ENCODE data around the gene CLRN3. TPM values are rescaled to one million over a fixed set of nuclear protein-coding genes. Genes with fewer than 3 reads are reported as not detected.

Gene CLRN3
- total RNA-seq, 2 donors from 2014 or later, result 0.26 TPM; not detected in 1

DNA sequence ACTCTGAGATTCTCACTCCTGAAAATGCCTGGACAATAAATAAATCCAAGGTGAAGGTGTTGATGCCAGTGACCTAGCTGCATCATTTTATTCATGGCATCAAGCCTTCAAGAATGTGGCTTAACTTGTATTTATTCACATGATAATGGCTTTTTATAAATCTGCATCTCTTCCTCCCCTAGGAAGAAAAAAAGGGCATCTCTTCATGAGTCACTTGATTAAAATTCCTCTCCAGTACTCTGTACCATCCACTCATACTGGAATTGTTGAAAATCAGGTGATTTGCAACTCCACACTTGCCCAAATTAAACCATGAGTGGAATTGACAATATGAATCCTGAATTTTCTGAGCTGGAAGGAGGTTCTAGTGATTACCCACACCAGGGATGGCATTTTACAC lies 44.3 kb upstream of the CLRN3 start:
- no peaks in the 10 kb centered on the region for H3K27me3 ChIP-seq
- H3K27ac ChIP-seq, result no peak overlapping the region
- DNase-seq, result no peak
- TF ChIP-seq POLR2A (IDR thresholded peaks at IDR 0.05), result no peak
- TF ChIP-seq, protein P1, sequence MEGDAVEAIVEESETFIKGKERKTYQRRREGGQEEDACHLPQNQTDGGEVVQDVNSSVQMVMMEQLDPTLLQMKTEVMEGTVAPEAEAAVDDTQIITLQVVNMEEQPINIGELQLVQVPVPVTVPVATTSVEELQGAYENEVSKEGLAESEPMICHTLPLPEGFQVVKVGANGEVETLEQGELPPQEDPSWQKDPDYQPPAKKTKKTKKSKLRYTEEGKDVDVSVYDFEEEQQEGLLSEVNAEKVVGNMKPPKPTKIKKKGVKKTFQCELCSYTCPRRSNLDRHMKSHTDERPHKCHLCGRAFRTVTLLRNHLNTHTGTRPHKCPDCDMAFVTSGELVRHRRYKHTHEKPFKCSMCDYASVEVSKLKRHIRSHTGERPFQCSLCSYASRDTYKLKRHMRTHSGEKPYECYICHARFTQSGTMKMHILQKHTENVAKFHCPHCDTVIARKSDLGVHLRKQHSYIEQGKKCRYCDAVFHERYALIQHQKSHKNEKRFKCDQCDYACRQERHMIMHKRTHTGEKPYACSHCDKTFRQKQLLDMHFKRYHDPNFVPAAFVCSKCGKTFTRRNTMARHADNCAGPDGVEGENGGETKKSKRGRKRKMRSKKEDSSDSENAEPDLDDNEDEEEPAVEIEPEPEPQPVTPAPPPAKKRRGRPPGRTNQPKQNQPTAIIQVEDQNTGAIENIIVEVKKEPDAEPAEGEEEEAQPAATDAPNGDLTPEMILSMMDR (IDR thresholded peaks at IDR 0.05), result no peak
- intact Hi-C loops (cut with DNase I), result no loop called here
- H3K4me1 ChIP-seq, result no peaks in the 10 kb centered on the region
- ATAC-seq, result no peak
- H3K36me3 ChIP-seq (replicated peaks in 1 of 2; ENCODE audit: insufficient read depth in 1 of 2, low read depth in 2 of 2), result no peaks in the 10 kb centered on the region
- H3K9me3 ChIP-seq, result no peaks in the 10 kb centered on the region
- no peak overlapping the region for H3K4me3 ChIP-seq

DNA sequence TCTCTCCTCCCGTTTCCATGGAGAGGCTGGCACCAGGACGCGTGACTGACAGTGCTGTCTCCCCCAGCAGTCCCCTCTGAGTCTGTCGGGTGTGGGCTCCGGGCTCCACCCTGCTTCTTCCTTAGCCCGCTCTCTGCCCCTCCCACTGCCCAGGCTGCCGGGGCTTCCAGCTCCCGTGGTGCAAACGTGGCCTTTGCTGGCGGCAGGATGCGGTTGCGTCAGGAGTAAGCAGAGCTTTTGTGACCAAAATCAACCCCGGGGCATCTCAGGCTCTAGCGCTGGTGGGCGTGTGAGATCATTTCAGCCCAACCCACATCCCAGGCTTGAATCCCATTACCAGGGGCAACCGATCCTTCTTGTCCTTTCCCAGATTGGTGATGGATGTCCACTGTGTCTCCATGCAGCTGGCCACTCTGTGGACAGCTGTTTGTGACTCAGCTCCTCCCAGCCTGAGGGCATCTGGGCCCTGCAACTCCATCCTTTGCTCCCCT lies 42.4 kb upstream of the CLRN3 start:
- WGBS, 2 donors, result 53 to 64% methylated on average over 5 to 16 of the region's 16 CpGs
- no peak for DNase-seq
- TF ChIP-seq POLR2A (IDR thresholded peaks at IDR 0.05), result no peak
- TF ChIP-seq, protein P1 (IDR thresholded peaks at IDR 0.05), result no peak
- Histone ChIP-seq H3K27me3 (no peaks in the 10 kb centered on the region), H3K4me1 (no peaks in the 10 kb centered on the region), H3K36me3 (replicated peaks in 1 of 2; ENCODE audit: insufficient read depth in 1 of 2, low read depth in 2 of 2) (no peaks in the 10 kb centered on the region), H3K4me3 (no peak overlapping the region), H3K9me3 (no peaks in the 10 kb centered on the region), H3K27ac (no peak overlapping the region)
- intact Hi-C loops (cut with DNase I), result no loop called here
- ATAC-seq, result no peak

DNA sequence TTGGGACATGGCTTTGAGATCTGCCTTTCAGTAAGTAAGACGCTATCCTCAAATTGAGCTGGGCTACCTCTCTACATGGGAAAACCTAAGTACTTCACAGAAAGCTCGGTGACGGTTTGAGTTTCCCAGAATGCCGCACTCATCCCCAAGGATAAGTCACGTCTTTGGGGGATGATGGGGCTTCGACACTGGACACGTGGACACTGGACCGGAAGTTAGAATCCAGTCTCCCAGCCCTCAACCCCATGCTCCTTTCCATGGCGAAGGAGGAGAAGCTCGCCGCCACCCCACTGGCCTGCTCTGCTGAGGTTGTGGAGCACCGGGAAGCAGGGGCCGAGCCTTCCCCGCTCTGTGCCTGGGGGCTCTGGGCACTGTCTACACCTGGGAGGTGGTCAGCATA lies 41.6 kb upstream of the CLRN3 start:
- no peak overlapping the region for H3K27ac ChIP-seq
- H3K4me3 ChIP-seq, result no peak overlapping the region
- ATAC-seq (no peak), DNase-seq (no peak)
- H3K4me1 ChIP-seq, result no peaks in the 10 kb centered on the region
- no peaks in the 10 kb centered on the region for H3K9me3 ChIP-seq
- intact Hi-C loops (cut with DNase I), result no loop called here
- no peak for TF ChIP-seq POLR2A (IDR thresholded peaks at IDR 0.05)
- TF ChIP-seq, protein P1 (IDR thresholded peaks at IDR 0.05), result no peak
- 81 to 84% methylated on average over 14 of the region's 14 CpGs for WGBS, 2 donors
- no peaks in the 10 kb centered on the region for H3K36me3 ChIP-seq (replicated peaks in 1 of 2; ENCODE audit: insufficient read depth in 1 of 2, low read depth in 2 of 2)
- no peaks in the 10 kb centered on the region for H3K27me3 ChIP-seq

- no peak for ATAC-seq
- Histone ChIP-seq H3K9me3 (no peaks in the 10 kb centered on the region), H3K4me3 (no peak overlapping the region), H3K36me3 (replicated peaks in 1 of 2; ENCODE audit: insufficient read depth in 1 of 2, low read depth in 2 of 2) (no peaks in the 10 kb centered on the region), H3K27me3 (no peaks in the 10 kb centered on the region), H3K4me1 (no peaks in the 10 kb centered on the region), H3K27ac (no peak overlapping the region)
- DNase-seq, result no peak
- TF ChIP-seq POLR2A (IDR thresholded peaks at IDR 0.05), result no peak
- TF ChIP-seq, protein P1 (IDR thresholded peaks at IDR 0.05), result no peak
- intact Hi-C loops (cut with DNase I), result no loop called here
- 81 to 84% methylated on average over 5 of the region's 5 CpGs for WGBS, 2 donors
Measured at GRCh38 chr10:127933271-127933670, 40.5 kb upstream of the CLRN3 start.

GRCh38 chr10:127932521-127933270 lies 40.0 kb upstream of the CLRN3 start:
- ATAC-seq (no peak), DNase-seq (no peak)
- intact Hi-C loops (cut with DNase I), result no loop called here
- no peaks in the 10 kb centered on the region for H3K27me3 ChIP-seq
- H3K36me3 ChIP-seq (replicated peaks in 1 of 2; ENCODE audit: insufficient read depth in 1 of 2, low read depth in 2 of 2), result no peaks in the 10 kb centered on the region
- no peaks in the 10 kb centered on the region for H3K9me3 ChIP-seq
- no peak overlapping the region for H3K27ac ChIP-seq
- WGBS, 2 donors, result 81 to 83% methylated on average over 15 of the region's 15 CpGs
- no peak overlapping the region for H3K4me3 ChIP-seq
- TF ChIP-seq, protein P1 (IDR thresholded peaks at IDR 0.05), result no peak
- TF ChIP-seq POLR2A (IDR thresholded peaks at IDR 0.05), result no peak
- no peaks in the 10 kb centered on the region for H3K4me1 ChIP-seq
